ENCODE measurements around the gene BTN1A1.
A peak's percentile ranks its signal among the peaks of the same experiment; 100 is the strongest.

The BTN1A1 gene

GRCh38 chr6:26553635-26554446 lies 53.7 kb downstream of the BTN1A1 start:
- peak; percentile 84 for DNase-seq (ENCODE audit: low spot score)
- no peak for TF ChIP-seq CTCF (conservative IDR thresholded peaks at IDR 0.05; ENCODE audit: low read depth)
- H3K27ac ChIP-seq, result no peak overlapping the region
- ChIA-PET CTCF (interaction anchor here (0.6 kb wide), 1 partner anchor 1109 kb away, joined by 4 read pairs; no protein-coding TSS in a partner anchor), POLR2A (ENCODE audit: low non-redundant PET) (no interaction called here)

- POLR2A ChIA-PET (ENCODE audit: low non-redundant PET), result no interaction called here
- H3K27ac ChIP-seq, result no peak overlapping the region
- DNase-seq (ENCODE audit: low spot score), result no peak
- TF ChIP-seq CTCF (conservative IDR thresholded peaks at IDR 0.05; ENCODE audit: low read depth), result no peak
- CTCF ChIA-PET, result interaction anchor here (0.6 kb wide), 1 partner anchor 1108 kb away, joined by 4 read pairs; no protein-coding TSS in a partner anchor
Measured at GRCh38 chr6:26554447-26554696, 54.3 kb downstream of the BTN1A1 start.

- ChIA-PET POLR2A (ENCODE audit: low non-redundant PET) (no interaction called here), CTCF (no interaction called here)
- DNase-seq (ENCODE audit: low spot score), result no peak
- H3K27ac ChIP-seq, result no peak overlapping the region
- TF ChIP-seq CTCF (conservative IDR thresholded peaks at IDR 0.05; ENCODE audit: low read depth), result no peak
Measured at GRCh38 chr6:26554697-26555504, 54.8 kb downstream of the BTN1A1 start.

GRCh38 chr6:26555505-26556262 lies 55.6 kb downstream of the BTN1A1 start:
- POLR2A ChIA-PET (ENCODE audit: low non-redundant PET), result no interaction called here
- no peak for DNase-seq (ENCODE audit: low spot score)
- CTCF ChIA-PET, result no interaction called here

GRCh38 chr6:26556263-26557070 lies 56.4 kb downstream of the BTN1A1 start:
- no peak overlapping the region for H3K27ac ChIP-seq
- POLR2A ChIA-PET (ENCODE audit: low non-redundant PET), result interaction anchor here (0.6 kb wide), 1 partner anchor 12 kb away, joined by 3 read pairs; no protein-coding TSS in a partner anchor
- DNase-seq (ENCODE audit: low spot score), result no peak
- CTCF ChIA-PET, result no interaction called here
- TF ChIP-seq CTCF (conservative IDR thresholded peaks at IDR 0.05; ENCODE audit: low read depth), result no peak

More at GRCh38 chr6:26555505-26556262, 55.6 kb downstream of the BTN1A1 start:
- no peak for TF ChIP-seq CTCF (conservative IDR thresholded peaks at IDR 0.05; ENCODE audit: low read depth)
- H3K27ac ChIP-seq, result no peak overlapping the region
